Stimulated activated CD8-positive, alpha-beta memory T cell treated with anti-CD3 and anti-CD28 coated beads, Interleukin-12 subunit alpha, Interleukin-12 subunit beta, amount 100 ng/mL, for 24 hours (primary cell): ENCODE data around the gene UCKL1.
"Not testable (repeated sequence)": the region's sequence is repeated elsewhere in the genome, so short reads cannot be mapped to it uniquely, and the experiment has no call there.

Experiments
- DNase-seq: peaks from one replicate; pipeline ENCODE4 v3.0.0-alpha.2; 2020; ENCODE audit errors: extremely low read depth

Gene UCKL1

DNA sequence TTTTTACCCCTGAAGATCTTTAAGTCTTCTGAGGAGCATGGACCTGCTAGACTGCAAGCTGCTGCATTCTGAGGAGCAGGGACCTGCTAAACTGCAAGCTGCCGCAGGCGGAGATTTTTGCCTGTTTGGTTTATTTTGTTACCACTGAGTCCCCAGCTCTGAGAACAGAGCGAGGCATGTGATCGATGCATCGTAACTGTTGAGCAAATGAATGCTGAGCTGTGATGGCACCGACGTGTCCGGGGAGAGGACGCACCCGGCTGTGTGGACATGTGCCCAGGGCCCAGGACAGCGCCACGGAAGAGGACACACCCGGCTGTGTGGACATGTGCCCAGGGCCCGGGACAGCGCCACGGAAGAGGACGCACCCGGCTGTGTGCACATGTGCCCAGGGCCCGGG, 37.1 kb downstream of the UCKL1 start:
- DNase-seq = no peak

DNA sequence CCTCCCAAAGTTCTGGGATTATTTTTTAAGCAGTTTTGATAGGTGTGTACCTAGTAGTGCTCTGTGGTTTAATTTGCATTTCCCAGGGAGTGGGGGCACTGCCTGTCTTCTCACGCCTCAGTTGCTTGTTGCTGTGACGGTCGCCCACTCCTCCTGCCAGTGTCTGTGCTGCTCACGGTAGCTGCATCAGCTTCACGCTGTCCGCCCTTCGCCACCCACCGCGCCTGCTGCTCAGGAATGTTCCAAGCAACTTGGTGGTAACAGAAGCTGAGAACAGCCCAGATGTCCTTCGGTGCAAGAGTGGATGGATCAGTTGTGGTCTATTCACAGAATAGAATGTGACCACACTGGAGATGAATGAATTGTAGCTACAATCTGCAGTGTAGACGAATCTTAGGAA, 38.4 kb downstream of the UCKL1 start:
- no peak for DNase-seq

DNA sequence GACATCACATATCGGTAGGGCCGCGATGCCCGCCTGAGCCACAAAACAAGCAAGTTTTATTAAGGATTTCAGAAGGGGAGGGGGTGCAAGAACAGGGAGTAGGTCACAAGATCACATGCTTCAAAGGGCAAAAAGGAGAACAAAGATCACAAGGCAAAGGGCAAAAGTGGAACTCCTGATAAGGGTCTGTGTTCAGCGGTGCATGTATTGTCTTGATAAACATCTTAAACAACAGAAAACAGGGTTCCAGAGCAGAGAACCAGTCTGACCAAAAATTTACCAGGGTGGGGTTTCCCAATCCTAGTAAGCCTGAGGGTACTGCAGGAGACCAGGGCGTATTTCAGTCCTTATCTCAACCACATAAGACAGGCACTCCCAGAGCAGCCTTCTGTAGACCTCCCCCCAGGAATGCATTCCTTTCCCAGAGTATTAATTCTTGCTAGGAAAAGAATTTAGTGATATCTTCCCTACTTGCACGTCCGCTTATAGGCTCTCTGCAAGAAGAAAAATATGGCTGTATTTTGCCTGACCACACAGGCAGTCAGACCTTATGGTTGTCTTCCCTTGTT, 39.8 kb downstream of the UCKL1 start:
- not testable (repeated sequence) for DNase-seq

DNA sequence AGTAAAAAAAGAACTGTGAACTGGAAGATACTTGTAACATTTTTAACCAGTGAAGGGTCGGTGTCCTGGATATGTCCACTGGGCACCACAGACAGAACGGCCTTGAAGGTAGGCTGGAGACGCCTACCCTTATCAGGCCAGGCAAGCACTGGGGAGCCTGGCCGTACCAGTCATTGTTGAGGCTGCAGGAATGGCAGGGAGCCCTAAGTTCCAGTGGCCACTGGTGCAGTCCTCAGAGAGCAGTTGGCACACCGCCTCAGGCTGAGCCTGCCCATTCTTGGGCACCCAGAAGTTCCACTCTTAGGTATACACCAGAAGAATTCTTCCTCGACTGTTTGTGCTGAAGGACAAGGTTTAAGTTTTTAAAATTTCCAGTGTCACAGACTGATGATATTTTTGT, 40.7 kb downstream of the UCKL1 start:
- no peak for DNase-seq

DNA sequence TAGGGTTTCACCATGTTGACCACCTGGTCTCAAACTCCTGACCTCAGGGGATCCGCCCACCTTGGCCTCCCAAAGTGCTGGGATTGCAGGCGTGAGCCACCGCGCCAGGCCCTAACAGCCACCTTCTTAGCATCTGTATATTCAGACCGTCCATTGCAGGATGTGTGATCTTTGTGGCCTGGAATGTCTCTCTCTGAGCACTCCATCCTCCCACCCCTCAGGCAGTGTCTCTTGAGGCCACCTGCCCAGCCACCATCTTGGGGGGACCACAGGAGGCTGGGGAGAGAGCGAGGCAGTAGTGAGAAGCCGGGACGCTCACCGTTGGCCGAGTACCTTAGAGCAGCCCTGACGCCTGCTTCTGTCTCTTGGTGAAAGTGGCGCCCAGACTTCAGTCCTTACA, 42.4 kb downstream of the UCKL1 start:
- no peak for DNase-seq

DNA sequence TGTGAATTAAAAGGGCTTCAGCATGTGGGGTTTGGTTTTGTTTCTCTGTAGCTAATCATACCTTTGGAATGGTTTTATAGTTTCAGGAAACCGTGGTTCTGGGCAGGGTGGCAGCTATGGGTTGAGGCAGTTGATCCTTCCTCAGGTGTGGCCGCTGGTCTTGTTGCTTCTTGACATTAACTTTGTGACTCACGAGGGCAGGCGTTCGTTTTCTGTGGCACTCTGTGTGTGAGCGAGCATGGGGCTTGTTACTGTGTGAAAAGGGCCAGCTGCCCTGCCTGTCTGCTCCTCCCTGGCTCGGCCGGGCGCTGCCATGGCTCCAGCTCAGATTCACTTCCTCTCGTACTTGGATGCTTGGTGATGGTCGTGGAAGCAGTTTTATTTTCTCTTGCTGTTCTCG, 45.0 kb downstream of the UCKL1 start:
- no peak for DNase-seq

DNA sequence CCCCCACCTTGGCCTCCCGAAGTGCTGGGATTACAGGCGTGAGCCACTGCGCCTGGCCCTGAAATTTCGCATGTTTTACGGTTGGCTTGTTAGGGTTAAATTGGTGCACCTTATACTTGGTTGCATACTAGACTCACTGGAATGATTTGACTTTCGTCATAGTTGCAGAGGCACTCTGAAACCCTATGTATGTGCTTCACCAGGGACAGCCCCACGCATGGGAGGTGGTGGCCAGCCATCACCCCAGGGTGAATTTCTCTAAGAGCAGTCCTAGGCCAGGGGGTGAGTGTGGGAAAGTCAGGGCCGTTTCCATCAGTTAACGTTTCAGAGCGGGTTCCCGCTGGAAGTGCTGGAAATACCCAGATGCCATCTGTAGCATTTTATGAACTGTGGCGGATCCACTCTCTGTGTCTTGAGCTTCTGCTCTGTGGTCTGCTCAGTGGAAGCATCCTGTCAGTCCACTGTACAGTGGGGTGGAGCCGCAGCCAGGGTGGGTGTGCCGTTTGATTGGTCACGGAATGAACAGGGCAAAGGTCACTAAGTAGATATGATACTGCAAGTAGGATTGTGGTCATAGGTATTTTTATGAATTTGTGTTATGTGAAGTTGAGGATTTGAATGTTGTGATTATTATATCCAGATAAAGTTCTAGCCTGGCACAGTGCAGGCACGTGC, 48.1 kb downstream of the UCKL1 start:
- no peak for DNase-seq

DNA sequence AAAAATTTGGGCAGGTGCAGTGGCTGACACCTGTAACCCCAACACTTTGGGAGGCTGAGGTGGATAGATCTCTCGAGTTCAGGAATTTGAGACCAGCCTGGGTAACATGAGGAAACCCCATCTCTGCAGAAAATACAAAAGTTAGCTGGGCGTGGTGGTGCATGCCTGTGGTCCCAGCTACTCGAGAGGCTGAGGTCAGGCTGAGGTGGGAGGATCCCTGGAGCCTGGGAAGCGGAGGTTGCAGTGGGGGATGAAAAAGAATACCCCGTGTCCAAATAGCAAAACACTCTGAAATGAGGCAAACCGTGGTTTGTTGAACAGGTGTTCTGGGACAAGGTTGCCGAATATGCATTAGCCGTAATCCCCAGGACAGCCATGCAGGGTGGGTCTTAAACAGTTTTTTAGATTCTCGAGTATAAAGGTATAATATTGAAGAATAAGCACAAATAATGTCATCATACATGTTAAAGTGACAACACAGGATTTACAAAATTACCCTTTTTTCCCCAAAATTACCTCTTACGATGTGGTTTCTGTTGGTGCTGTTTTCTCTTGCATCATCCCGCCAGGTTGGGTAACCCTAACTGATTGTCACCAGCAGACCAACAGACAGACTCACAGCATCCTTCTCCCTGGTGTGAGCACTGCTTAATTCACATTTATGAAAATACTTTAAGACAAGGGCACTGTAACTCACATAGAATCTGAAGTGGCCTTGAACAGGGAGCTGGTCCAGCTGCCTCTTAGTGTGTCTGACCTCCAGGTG, 52.2 kb downstream of the UCKL1 start:
- DNase-seq = no peak

DNA sequence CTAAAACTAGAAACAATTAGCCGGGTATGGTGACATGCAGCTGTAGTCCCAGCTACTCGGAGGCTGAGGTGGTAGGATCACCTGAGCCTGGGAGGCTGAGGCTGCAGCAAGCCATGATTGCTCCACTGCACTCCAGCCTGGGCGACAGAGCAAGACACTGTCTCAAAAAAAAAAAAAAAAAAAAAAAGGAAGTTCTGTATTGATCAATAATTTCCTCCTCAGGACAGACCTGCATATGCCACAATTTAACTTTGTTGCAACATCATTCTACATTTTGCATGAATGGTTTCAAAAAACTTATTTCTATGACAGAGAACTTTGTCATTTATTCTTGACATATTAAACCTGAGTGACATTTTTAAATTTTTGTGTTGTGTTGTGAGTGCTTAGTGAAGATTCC, 55.8 kb downstream of the UCKL1 start:
- no peak for DNase-seq

DNA sequence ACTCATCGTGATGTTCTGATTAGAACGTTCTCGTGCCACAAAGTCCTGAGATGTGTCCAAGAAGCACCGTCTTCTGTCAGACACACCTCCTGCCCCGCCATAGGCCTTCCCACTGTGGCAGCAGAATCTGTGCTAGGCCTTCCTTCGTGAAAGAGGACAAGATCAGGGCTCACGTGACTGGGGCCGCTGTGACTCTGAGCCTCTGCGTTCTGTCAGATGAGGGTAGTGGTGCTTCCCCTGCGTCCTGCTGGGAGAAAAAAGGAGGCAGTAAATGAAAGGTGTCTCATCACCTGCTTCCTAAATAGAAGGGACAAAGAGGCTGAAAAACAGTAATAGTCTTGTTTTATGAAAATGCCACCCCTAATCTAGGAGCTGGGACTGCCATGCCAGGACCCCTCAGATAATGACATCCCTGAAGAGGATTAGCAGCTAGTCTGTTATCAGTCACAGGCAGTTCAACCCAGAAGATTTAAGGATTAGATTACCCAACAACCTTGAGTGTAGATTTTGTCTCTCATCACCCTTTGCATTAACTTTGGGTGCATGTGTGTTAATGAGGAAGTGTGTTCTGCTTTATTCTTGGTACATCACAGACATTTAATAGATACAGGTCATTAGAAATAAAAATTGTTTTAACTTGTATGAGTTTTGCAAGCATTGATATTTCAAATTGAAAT, 57.2 kb downstream of the UCKL1 start:
- no peak for DNase-seq

DNA sequence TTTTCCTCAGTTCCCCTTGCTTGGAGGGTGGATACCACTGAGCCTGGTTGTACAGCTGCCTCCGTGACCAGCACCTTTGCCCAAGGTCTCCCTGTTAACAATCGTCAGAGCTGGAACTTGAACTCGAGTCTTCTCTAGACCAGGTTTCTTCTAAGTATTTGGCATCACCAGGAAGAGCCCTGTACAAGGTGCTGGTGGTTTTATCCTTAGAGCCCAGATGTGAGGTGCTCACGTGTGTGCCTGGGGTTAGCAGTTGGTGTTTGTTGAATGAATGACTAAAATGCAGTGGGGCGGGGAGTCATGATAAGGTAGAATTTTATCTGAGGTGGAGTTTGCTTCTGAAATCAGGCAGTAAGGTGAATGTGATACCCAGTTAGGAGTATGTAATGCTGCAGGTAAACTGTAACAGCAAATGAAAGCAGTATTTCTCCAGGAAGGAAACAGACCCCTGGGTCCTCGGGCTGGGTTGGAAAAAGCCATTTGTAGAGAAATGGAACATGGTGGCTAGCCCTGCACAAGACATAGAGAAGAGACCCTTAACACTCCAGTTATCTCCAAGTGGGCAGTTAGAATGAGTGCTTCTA, 58.1 kb downstream of the UCKL1 start:
- no peak for DNase-seq

DNA sequence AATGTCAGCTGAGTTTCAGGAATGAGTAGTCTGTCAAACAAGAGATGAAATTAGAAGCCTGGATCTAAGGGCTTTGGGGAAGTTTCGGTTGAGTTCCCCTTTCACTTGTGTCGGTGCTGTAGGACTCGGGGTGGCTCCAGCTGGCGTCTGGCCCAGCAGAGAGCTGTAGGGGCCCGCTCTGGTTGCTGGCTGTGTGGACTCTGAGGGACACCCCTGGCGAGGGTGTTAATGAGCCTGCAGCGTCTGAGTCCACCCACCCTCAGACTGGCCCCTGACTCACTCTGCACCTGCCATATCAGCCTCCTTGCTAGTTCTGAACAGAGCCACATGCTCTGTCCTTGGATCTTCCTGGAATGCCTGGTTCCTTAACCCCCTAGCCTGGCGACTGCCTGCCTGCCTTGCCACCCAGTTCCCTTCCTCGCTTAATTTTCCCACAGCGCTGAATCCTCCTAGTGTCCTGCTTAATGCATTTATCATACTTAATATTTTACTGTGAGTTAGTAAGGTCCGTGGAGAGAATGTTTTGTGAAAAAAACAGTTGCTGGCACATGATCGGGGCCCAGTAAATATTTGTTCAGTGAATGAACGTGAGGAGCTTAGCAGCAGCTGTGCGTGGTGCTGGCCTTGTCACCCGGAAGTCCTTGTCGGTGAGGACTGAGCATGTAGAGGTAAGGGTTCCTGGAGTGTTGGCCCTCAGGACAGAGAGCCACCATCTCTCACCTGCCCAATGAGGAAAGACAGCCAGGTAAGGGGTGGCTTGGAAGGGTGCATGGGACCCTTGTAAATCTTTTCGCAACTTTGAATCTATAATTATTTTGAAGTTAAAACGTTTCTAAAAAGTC, 59.7 kb downstream of the UCKL1 start:
- DNase-seq = no peak

DNA sequence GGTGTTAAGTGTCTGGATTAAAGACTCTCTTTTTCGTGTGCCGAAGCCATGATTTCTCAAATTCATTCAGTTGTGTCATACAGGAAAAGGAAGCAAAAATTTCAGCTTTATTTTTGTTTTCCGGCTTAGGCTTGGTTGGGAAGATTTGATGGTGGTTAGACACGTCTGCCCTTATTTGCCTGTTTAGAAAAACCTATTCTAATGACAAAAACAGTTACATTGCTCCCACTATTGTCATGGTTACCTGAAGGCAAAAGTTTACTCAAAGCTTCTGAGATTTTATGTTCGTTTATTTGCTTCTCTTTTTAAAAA, 60.3 kb downstream of the UCKL1 start:
- DNase-seq = no peak

DNA sequence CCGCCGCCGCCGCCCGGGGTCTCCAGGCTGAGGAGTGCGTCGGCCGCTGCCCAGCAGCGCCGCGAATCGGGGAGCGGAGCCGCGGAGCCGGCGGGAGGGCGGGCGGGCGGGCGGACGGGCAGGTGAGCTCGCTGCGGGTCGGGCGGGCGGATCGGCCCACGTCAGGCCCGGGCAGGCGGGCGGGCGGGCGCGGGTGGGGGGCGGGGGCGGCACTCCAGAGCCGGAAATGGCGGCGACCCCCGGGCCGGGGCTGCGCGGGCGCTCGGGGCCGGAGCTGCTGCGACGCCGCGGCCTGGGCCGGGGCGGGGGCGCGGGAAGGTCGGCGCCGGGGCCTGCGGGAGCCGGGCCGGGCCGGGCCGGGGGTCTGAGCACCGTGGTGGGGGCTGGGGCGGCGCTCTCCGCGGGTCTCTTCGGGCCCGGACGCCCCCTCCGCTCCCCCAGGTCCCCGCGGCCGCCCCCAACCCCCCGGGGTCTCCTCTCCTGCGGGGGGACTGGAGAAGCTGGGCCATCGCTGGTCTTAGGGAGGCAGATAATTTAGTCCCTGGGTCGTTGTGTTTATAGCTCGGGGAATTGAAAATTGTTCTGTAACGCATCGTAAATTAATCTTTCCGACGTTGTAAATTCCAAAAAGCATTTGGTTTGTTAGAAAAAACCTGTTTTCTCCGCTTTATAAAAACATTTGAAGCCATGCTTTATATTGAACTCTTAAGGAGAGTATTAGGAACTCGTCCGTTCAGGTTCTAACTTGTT, 60.8 kb downstream of the UCKL1 start:
- DNase-seq = no peak

DNA sequence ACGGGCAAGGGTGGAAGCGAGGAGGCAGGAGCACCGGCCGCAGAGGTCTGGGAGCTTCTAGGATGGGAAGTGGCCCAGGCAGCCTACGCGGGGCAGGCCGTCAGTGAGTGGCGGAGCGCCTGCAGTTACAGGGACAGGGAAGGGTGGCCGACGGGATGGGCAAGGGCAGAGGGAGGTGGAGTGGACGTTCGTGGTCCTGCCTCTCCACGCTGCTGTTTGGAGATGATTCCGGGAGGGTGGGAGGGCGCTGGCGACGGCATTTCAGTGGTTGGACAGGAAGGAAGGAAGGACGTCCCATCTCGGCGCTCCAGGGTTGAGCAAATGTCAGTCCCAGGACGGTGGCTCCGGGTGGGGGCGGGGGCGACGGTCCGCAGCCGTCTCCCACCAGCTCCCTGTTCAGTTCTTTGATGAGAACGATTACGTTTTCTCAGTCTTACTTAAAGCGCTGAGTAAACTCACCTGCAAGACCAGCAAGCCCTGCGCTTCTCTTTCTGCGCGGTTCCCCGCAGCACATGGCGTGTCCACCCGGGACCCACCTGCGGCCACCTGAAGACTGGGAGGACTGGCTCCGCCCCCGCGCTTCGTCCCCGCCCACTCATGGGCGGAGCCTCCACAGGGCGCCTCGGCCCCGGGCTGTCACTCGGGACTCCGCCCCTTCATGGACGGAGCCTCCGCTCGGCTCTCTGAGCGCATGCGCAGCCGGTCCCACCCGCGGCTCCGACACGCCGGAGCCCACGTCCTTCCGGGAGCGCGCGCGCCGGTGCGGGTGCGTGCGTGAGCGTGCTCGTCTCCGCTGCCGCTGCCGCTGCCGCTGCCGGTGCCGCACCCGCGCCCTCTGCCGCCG, 61.6 kb downstream of the UCKL1 start, which contains the start of gene DNAJC5:
Gene DNAJC5, plus strand, starts transcription at position 769 of the 844 bp plus-strand sequence. CDS start 33,220 bp downstream, outside the sequence.
- peak; percentile 85 for DNase-seq

DNA sequence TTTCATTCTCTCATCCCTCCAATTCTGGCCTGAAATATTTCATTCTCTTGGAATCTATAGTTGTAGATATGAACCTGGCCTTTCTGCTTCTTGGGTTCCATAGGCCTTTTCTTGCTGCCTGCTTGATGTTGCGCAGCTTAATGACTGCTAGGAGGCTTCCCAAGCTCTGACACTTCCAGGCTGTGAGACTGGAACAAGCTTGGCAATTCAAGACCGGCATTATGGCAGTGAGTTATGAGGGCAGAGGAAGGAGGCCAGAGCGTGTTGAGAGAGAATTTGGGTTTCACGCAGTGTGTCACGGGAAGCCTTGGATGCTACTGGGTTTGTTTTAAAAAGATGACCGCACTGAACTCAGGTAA, 62.2 kb downstream of the UCKL1 start:
- DNase-seq = no peak

DNA sequence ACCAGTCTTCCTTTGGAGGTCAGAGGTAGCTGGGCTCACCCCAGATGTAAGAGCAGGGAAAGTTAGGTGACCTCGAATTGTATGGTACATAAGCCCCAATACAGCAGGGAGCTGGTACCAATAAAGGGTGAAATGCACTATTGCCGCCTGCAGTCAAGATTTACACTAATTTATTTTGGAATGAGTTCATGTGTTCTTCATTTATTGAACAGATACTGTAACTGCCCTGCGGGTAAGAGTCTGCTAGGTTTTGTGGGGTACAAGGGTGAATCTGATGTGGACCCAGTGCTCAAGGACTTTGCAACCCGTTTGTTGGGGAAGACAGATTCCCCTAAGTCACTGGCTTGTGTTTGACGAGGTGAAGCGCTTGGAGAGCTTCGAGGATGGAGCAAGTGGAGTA, 63.8 kb downstream of the UCKL1 start:
- no peak for DNase-seq

DNA sequence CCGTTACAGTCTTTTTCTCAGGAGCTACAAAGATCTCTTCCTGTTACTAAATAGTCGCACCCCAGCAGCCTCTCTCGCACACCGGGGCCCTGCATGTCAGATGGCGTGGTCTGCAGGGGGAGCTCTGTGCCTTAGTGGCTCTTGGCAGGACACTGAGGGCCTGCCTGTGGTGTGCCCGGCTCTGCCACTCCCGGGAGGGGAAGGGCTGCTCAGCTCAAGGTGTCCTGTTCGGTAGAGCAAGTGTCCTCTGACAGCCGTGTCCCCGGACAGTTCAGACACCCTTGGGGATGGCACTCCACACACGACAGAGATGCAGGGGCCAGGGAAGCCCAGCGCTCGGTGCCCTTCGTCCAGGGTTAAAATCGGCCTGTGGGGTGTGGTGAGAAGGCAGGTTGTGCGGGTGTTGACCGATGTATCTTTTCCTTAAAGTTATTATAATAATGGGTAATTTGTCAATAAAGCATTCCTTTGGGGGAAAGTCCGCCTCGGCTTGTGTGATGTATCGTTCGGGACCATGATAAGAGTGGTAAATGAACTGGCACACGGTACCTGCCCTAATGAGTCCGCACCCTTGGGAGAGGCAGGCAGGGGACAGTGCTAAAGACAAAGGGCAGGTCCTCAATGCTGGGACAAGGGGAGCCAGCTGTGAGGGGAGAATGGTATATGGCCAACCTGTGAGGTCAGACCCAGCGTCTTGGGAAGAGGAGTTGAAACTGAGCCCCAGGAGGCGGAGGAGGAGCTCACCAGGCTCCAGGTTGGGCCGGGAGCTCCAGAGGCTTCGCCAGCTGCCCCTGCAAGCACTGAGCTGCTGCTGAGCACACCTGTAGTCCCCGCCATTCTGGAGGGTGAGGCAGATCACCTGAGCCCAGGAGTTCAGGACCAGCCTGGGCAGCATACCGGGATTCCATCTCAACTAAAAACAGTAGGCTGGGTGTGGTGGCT, 64.9 kb downstream of the UCKL1 start:
- DNase-seq = no peak

DNA sequence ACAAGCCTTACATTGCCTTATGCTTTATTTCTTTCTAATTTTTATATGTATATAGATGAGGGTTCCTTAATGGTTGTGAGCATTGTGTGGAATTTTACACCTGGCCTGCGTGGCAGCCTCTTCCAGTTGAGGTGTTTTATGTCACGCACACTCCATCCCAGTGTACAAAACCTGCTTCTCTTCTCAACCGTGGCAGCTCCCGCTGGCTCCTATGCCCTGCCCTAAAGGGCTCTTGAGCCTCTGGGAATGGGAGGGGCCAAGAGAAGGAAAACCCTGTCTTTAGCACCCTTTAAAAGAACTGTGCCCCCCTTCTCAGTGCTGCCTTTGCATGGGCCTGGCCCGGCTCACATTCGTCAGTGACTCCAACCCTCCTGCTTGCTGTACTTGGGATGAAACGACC, 65.6 kb downstream of the UCKL1 start:
- DNase-seq = no peak
